GM21360 (cell line): Measurements from ENCODE around the gene ATP9B.
A peak's percentile ranks its signal among the peaks of the same experiment; 100 is the strongest.

Source experiments
- ATAC-seq: cut with Tn5 transposase; IDR thresholded peaks from one replicate; pipeline ENCODE4 v1.9.1; 2021; ENCODE audit warnings: mild to moderate bottlenecking, moderate library complexity; ENCODE audit not compliant: unreplicated experiment

The ATP9B gene

GRCh38 chr18:79377187-79377891 lies 308.1 kb downstream of the ATP9B start:
- no peak for ATAC-seq

GRCh38 chr18:79378536-79379250 lies 309.5 kb downstream of the ATP9B start:
- ATAC-seq: peak; percentile 41

- ATAC-seq: no peak
Measured at GRCh38 chr18:79379251-79379905, 310.2 kb downstream of the ATP9B start.

- ATAC-seq: no peak
Measured at GRCh38 chr18:79379931-79380815, 311.0 kb downstream of the ATP9B start.

DNA sequence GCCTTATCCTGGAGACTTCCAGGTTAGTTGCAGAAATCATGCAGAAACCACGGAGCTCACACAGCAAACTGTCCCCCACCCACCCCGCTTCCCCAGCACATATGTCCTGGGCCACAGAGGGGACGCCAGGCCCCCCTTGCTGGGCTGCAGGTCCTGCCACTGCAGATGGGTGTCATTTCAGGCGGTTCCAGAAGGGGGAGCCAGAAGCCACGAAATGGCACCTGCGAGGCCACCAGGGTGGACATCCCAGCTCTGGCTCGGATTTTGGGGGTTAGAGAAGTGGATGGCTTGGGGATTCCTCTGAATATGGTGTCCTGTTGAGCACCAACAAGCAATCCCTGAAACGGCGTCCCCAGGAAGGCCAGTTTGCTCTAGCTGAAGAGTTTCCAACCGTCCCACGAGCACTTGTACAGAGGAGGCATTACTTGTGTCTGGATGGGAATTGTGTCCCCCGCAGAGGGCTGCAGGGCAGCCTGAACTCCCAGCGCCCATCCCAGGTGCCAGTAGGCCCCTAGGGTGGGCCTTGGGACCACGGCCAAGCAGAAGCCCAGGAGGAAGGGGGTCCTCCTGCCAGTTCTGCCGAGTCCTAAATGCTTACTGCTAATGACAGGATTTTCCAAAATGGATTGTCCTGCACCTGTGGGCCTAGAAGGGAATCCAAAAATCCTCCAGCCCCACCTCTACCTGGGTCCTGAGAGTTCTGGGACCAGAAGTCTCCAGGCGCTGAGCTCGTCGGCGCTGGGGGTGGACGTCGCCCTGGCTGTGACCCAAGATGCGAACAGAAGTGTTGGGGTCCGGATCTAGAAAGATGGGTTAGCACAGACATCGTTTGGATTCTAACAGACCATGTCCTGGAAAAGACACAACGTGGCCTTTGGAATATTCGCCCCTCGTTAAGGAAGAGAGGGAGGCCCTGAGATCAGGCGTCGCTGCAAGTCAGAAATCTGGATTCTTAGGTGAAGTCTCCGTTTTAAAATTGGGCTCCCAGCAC lies 311.9 kb downstream of the ATP9B start:
- peak; percentile 36 for ATAC-seq

- ATAC-seq: no peak
Measured at GRCh38 chr18:79381811-79382311, 312.7 kb downstream of the ATP9B start.

DNA sequence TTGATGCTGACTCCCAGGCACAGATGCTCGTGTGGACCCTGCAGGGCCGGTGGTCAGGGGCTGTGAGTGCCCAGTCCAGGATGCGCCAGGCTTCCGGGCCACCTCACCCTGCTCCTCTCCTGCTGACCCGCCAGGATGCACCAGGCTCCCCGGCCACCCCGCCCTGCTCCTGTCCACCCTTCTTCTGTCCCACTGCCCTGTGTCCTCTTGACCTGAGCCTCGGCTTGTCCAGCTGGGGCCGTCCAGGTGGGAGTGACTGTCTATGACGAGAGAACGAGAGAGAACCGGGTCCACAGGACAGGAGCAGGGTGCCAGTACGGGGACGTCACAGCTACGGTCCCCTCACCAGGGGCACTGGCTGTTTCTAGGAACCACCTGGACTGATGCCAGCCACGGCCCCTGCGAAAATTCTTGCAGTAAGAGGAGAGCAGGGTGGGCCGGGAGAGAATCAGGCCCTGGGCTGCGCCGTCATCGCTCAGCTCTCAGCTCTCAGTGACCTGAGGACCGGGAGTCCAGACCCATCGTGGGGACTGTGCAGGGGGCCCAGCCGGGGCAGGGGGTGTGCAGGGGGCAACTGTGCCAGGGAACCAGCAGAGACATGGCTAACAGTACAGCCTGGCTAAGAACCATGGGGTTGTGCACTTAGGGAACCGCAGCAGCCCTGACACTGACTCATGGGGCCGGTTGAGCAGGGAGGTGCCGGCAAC lies 313.6 kb downstream of the ATP9B start:
- no peak for ATAC-seq

- ATAC-seq: no peak
Measured at GRCh38 chr18:79383388-79384056, 314.3 kb downstream of the ATP9B start.

GRCh38 chr18:79384151-79384807 lies 315.1 kb downstream of the ATP9B start:
- no peak for ATAC-seq

- ATAC-seq: no peak
Measured at GRCh38 chr18:79384834-79385233, 315.6 kb downstream of the ATP9B start.

DNA sequence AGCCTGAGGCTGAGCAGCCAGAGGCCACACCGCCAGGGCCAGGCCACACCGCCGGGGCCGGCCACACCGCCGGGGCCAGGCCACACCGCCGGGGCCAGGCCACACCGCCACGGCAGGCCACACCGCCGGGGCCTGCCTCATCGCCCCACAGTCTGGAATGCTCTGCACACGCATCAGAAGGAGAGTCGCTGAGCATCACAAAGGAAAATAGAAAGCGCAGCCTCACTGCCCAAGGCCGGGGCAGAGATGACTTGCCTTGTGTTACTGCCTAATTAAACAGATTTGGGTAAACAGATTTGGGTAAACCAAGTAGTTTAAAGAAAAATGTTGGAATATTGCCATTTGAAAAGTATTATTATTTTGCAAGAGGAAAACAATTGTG lies 316.1 kb downstream of the ATP9B start:
- no peak for ATAC-seq

- ATAC-seq: no peak
Measured at GRCh38 chr18:79385708-79386341, 316.6 kb downstream of the ATP9B start.

DNA sequence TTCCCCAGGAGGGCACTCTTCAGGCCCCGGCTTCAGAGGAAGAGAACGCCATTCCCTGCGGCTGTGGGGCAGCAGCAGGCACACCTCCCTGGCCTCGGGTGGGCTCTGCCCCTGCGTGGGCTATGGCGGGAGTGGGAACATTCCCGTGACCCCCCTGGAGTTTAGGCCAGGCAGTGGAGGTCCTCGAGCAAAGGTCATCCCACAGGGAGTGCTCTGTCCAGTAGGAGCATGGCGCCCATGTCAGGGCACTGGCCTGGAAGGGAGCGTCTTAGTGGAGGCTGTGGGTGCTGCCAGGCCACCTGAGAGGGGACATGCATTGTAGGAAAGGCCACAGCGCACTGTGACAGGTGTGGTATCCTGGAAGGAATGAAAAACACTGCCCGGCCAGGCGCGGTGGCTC lies 317.4 kb downstream of the ATP9B start:
- ATAC-seq: no peak

GRCh38 chr18:79387214-79387613 lies 318.0 kb downstream of the ATP9B start:
- ATAC-seq: no peak

DNA sequence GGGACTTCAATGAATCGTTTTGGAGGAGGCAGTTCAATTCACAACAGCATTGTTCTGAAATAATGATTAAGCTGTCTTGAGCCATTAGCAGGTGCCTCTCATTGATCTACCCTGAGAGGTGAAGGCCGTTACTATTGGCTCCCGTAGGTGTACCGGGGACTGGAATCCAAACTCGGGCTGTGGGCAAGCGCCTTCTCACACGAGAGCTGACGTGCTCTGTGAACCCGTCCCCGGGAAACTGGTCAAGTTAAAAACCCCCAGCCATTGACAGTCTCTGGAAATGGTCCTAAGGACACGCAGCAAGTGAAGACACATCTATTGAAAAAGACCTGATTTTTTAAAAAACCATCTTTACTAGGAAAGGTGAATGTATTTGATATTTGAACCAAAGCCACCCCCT lies 318.4 kb downstream of the ATP9B start:
- ATAC-seq: no peak

GRCh38 chr18:79388043-79388442 lies 318.8 kb downstream of the ATP9B start:
- ATAC-seq: no peak

- no peak for ATAC-seq
Measured at GRCh38 chr18:79389689-79390088, 320.5 kb downstream of the ATP9B start.

DNA sequence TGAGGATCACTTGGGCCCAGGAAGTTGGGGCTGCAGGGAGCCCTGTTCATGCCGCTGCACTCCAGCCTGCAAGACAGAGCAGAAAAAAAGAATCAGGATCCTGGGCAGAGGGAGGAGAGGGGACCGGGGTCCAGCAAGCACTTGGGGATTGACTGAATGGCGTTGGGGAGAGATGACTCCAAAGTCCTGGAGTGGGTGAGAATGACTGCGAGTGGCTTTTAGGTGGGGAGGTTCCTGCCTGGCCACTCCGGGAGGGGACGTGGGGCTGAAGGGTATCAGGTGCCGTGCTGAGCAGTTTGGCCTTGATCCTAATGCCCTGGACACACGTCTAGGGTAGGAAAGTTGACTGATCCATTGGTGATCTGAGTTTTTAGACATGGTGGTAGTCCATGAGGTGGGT lies 323.0 kb downstream of the ATP9B start:
- ATAC-seq: no peak
